NCI-H2107 treated with DMSO at 0.1 percent for 48 hours (cell line): ENCODE results near the gene SP4.
"Not testable (repeated sequence)": the region's sequence is repeated elsewhere in the genome, so short reads cannot be mapped to it uniquely, and the experiment has no call there.

Source experiments
- DNase-seq: peaks from one replicate; lab custom pipeline; 2025; ENCODE audit not compliant: unreplicated experiment; lab: John Stamatoyannopoulos, UW

SP4 gene

DNA sequence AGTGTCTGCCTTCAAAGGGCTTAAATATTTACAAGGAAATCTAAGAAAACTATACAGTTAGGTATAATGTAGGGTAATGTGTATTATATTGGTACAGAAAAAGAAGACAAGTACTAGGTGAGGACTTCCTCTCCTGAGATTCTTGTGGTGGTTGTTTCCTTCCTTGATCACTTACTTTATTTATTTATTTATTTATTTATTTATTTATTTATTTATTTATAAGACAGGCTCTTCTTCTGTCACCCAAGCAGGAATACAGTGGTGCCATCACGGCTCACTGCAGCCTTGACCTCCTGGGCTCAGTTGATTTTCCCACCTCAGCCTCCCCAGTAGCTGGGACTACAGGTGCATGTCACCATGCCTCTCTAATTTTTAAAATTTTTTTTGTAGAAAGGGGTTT is 96.8 kb downstream of the SP4 start:
- DNase-seq = no peak

DNA sequence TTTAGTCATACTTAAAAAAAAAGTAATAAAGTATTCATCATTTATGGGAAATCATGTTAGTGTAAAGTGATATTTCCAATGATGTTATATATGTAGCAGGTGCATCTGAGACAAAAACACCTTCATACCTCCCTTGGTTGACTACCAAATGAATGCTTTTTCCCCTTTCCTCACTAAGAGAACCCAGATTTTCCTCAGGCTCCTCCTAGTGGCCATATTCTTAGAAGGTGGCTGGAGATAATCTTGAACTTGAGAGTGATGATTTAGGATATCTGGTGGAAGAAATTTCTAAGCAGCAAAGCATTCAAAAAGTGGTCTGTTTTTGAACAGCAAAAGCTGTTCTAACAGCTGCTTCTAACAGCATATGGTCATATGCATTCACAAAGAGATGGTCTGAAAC is 98.1 kb downstream of the SP4 start:
- no peak for DNase-seq

- no peak for DNase-seq
Observed at GRCh38 chr7:21526448-21526847, 98.6 kb downstream of the SP4 start.

GRCh38 chr7:21532485-21532884 is 104.6 kb downstream of the SP4 start:
- not testable (repeated sequence) for DNase-seq

- not testable (repeated sequence) for DNase-seq
Observed at GRCh38 chr7:21533646-21534045, 105.8 kb downstream of the SP4 start.

- DNase-seq = not testable (repeated sequence)
Observed at GRCh38 chr7:21536445-21537118, 108.7 kb downstream of the SP4 start.

DNA sequence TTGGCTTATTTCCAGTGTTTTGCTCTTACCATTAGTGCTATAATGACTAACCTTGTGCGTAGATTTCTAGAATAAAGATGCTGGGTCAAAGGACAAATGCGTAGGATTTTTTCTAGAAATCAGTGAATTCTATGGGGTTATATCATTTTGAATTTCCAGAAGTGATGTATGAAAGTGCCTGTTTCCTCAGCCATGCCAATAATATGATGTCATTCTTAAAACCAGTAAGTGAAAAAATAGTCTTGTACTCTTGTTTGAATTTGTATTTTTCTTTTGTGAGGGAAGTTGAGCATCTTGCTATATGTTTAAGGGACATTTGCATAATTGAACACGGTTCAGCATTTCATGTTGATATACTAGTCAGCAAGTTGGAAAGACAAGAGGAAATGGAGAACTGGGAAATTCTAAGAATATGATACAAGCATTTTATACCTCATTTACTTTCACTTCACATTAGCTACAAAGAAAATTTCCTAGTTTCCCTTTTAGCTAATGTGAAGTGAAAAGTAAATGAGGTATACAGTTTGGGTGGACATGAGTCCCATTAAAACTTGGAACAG is 111.1 kb downstream of the SP4 start:
- no peak for DNase-seq

- DNase-seq = no peak
Observed at GRCh38 chr7:21542891-21543527, 115.1 kb downstream of the SP4 start, which contains the start of gene DNAH11. Gene DNAH11 (plus strand): TSS chr7:21543039. CDS start chr7:21543246, 207 bp downstream.

DNA sequence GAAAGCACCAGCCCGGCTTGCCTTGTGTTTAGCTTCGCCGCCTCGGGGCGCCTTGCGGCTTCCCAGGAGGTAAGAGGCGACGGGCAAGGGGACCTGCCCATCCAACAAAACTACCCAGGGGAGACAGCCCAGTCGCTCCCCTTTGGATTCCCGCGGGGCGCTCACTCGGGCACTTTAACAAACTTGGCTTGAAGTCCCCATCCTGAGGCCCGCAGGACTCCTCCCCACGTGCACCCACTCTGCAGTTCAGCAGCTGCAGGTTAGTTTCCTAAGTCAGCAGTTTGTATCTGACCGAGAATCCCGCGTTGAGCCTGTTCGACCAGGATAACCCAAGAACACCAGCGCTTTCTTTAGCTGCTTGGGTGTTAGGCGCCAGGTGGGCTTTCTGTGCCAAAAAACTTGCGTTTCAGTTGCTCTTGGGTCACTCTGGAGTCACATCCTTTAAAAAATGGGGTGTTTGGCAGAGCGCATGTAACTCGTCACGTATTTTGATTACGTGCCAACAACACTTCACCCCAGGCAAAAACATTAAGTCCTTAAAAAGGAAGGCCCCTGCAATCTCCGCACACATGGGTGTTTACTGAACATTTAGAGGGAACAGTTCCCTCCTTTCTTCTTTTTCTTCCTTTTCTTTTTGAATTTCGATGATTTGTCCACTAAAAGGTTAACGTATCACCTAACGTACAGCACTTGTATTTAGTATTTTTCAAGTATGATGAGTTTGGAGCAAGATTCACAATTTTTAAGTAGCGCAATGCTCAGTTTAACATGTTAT is 115.8 kb downstream of the SP4 start:
- no peak for DNase-seq

DNA sequence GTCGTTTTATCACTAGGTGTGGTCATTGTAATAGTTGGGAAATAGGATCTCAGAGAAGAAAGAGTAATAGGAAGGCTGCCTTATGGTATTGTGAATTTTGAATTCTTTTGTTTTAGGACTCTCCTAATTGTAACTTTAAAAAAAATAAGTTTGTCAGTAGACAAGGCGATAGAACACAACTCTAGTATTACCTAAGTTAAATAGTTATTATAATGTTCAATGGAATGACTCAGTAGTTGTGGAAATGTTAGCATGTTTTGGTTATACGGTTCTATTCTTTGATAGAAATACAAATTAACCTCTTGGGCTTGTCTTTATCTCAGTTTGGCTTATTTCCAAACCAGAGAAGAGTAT is 116.4 kb downstream of the SP4 start:
- DNase-seq = no peak

- DNase-seq = no peak
Observed at GRCh38 chr7:21544715-21545114, 116.8 kb downstream of the SP4 start.

- no peak for DNase-seq
Observed at GRCh38 chr7:21547501-21547900, 119.6 kb downstream of the SP4 start.

- DNase-seq = no peak
Observed at GRCh38 chr7:21548491-21548890, 120.6 kb downstream of the SP4 start.

DNA sequence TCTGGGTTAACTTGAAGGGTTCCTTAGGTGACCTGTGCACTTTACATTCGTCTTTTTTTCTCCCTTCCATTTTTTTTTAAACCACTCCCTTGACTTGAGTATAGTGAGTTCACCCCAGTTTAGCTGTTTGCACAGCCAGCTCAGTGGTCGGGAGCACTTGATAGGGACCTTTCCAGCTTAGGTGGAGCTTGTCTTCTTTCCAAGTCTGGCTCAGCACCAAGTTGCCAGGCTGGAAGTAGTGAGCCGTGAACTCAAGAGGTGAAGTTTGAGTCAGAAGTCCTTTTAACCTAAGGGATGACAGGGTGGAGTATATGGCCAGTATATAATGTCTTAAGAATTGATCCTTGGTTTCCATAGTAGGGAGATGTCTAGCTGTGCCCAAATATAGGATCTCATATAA is 122.2 kb downstream of the SP4 start:
- no peak for DNase-seq

DNA sequence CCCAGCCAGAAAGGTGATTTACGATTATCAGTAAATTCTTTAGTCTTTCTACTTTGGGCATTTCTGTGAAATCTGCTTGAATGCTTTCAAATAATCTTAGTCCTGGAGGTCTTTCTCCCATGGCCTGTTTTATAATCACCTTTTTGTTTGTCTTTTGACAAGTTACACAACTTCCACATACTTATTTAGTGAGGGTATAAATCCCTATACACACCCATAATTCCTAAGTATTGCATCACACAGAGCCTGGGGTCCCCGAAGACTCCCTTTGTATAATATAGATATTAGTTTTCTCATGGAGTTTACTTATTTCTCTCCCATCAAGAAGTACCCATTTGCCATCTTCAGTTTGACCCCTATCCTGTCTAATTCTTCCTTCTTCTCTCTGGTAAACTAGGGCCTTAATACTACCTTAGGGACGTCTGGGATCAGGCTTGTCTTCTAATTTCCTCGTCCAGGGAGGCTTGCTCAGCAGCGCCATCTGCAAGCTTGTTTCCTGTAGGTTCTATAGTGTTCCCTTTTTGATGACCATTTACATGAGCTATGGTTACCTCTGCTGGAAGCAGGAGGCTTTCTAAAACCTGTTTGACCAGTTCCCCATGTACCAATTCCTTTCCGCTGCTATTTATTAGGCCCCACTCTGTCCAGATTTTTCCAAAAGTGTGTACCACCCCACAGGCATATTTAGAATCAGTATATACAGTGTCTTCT is 123.1 kb downstream of the SP4 start:
- no peak for DNase-seq

DNA sequence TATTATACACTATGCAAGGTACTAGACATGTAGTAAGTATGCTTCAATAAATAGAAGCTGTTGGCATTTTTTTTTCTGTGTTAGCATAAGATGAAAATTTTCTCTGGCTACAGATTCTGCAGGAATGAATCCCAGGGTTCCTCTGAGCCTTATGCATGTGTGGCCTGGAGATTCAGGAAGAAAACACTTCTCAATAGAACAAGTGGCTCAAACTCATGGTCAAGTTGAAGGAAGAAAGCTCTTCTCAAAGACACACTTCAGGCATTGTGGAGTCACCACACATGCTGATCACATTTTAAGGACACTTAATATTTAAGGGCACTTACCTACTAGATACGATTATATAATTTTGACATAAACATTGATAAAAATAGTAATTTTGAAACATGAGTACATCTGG is 134.5 kb downstream of the SP4 start:
- DNase-seq = no peak
